Measurements from ENCODE around the gene PLEKHF1.
"Not testable (repeated sequence)": the region's sequence is repeated elsewhere in the genome, so short reads cannot be mapped to it uniquely, and the experiment has no call there.

PLEKHF1 gene

DNA sequence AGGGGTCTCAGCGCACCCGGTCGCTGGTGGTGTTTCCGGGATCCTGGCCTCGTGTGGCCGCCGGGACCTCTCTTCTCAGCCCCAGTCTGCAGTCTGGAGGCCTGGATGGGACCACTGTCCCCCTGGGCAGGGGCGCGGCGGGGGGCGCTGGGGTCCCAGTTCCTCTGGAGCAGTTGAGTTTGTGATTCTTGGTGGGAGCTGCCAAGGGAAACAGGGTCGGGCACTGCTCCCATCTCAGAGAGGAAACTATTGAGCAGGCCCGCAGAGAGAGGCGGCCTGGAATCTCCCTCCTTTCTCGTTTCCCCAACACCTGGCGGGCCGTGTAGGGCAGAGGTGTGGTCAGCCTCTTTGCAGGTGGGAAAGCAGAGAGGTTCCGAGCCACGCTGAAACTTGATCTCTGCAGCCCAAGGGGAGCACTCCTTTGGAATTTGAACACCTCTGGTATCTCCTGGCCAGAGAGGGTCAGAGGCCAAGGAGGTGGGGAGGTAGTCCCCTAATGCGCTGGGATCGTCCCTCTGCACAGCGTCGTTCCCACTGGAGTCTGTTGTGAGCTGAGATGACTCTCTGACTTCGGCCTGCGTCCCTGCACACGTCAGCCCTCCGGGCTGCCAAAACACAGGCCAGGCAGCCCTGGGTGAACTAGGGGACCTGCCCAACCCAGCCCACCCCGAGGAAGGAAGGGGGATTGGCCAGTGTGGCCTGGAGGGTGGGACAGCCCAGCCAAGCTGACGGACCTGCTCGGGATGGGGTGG lies 741 bp downstream of the PLEKHF1 start:
- peak; percentile 66 for DNase-seq

GRCh38 chr19:29666578-29667386 lies 1.5 kb downstream of the PLEKHF1 start:
- DNase-seq = peak; percentile 90

DNA sequence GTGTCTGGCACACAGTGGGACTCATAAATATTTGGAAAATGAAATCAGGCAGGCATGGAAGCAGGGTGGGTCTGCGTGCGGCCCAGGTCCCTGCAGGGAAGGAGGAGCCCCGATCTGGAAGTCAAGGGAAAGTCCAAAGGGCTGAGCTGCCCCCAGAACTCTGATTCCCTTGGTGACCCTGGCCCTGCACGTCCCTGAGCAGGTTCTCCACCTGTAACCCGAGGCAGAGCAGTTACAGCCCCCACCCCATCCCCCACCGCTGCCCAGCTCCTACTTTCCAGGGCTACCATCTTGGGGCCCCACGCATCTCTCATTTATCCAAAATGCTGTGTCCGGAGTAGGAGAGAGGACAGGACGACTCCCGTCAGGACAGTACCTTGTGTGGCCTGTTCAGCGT lies 2.1 kb downstream of the PLEKHF1 start:
- DNase-seq = no peak

- no peak for DNase-seq
Measured at GRCh38 chr19:29667901-29668341, 2.7 kb downstream of the PLEKHF1 start.

- DNase-seq = no peak
Measured at GRCh38 chr19:29668746-29669609, 3.7 kb downstream of the PLEKHF1 start.

GRCh38 chr19:29670255-29670654 lies 5.0 kb downstream of the PLEKHF1 start:
- DNase-seq = no peak

DNA sequence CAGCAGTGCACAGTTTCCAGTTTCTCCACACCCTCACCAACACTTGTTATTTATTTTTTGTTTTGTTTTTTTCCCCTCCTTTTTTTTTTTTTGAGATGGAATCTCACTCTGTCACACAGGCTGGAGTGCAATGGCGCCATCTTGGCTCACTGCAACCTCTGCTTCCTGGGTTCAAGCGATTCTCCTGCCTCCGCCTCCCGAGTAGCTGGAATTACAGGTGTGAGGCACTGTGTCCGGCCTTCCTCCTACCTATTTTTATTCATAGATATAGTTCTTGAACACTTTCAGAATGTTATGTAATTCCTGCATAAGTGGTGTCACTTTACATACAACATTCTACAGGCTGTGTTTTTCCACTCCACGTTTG lies 5.7 kb downstream of the PLEKHF1 start:
- not testable (repeated sequence) for DNase-seq

DNA sequence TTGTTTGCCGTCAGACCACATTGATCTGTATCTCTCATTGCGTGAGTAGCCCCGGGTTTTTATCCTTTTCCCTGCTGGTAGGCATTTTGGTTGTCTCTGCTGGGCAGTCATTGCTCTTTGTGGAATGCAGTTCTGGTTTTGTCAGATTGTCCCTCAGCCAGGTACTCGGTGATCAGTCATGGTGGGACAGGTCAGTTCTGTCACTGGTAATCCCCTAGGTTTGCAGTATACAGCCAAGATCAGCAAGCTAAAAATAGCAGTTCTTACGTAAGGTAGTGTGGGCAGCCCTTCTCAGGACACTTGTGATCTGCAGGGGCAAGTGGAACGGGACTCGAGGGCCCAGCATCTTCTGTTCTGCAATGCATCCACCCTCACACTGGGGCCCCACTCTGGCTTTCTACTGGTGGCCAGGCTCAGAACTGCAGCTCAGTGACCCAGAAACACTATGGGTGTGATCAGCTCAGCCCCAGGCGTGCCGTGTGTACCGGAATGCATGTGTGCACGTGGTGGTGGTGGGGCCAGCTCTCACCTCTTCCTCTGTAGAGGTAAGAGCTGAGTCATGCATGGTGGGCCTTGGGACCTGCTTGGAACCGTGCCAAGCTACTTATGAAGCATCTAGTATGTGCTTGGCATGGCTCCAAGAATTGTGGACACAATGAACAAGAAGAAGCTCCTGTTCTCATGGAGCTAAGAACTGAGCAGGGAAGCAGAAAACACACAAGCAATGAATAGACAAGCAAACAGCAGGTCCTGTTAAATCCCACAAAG lies 6.3 kb downstream of the PLEKHF1 start:
- no peak for DNase-seq

DNA sequence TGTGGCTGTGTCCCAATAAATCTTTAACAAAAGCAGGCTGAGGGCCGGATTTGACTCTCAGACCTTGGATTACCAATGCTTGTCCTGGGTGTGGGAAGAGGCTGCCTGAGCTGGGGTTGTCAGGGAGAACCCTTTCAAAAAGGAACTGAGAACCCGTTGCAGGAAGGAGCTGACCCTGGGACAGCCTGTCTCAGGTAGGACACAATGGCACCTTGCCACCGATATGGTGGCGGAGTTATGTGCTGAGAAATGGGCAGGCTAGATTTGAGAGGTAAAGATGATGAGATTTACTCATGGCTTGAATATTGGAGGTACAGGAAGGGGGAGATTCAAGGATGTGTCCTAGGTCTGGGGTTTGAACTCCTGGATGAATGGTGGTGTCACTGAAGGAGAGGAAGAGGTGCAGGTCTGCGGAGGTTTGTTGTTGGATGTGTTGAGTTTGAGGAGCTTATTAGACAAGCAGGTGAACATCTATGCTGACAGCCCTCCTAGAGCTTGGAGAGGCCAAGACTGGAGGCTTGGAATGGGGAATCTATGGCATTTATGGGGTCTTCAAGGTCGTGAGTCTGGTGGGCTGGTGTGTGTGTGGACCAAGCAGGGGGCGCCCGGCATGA lies 7.2 kb downstream of the PLEKHF1 start:
- no peak for DNase-seq

DNA sequence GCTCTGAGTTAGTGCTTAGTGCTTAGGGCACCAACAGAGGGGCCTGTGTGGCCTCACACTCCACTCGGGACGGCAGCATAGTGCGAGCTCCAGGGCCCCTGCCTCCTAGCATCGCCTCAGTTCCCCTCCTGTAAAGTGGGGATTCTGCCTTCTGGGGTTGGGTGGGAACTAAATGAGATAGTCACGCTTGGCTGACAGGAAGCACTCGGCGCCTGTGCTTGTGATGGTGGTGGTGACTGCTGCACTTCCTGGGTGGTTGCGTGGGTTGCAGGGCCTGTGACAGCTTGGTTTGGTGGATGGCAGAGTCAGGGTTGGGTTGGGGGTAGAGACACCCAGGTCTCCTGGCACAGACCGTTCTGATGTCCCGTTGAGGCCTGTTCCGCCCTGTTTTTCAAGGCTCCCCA lies 7.7 kb downstream of the PLEKHF1 start:
- no peak for DNase-seq

- no peak for DNase-seq
Measured at GRCh38 chr19:29673451-29674371, 8.4 kb downstream of the PLEKHF1 start.

DNA sequence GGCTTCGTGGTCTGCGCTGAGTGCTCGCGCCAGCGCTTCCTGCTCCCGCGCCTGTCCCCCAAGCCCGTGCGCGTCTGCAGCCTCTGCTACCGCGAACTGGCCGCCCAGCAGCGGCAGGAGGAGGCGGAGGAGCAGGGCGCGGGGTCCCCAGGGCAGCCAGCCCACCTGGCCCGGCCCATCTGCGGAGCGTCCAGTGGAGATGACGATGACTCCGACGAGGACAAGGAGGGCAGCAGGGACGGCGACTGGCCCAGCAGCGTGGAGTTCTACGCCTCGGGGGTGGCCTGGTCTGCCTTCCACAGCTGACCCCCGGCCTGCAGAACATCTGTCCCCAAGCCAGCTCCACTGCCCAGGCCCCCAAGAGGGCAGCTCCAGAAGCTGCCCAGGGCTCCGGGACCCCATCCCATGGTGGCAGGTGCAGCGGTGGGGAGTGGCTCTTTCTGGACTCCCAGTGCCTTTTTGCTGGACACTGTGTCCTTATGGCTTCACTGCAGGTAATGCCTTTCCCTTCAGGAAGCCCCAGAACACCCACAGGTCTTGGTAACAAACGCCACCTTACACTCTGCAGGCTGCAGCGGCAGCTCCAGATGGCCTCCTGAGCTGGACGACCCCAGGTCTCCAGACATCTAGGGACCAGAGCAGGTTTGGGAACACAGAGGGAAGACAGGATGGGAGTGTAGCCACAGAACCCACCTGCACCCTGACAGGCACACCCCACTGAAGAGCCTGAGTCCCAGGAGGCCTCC lies 9.3 kb downstream of the PLEKHF1 start:
- no peak for DNase-seq

DNA sequence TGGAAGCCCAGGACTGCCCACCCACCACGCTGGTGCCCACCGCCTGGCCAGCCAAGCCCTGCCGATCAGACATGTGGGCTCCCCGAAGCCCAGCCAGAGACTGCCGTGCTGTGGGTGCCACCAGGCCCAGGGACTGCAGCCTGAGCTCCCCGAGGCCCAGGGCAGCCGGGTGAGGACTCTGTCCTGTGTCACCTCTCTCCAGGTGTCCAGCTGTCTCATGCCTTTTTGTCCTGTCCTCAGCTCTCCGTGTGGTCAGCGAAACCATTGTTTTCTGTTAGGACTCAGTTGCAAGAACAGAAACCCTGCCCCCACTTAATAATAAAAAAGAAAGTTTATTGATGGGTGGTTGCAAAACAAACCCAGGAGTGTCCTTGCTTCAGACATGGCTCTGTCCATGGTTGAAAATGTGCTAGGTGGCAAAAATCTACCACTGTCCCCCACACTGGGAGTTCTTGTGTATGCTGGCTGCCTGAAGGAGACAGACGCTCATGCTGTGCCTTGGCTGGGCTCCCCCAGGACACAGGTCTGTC lies 9.9 kb downstream of the PLEKHF1 start:
- no peak for DNase-seq

- DNase-seq = no peak
Measured at GRCh38 chr19:29675650-29676186, 10.5 kb downstream of the PLEKHF1 start.

GRCh38 chr19:29676586-29676985 lies 11.3 kb downstream of the PLEKHF1 start:
- DNase-seq = no peak

- no peak for DNase-seq
Measured at GRCh38 chr19:29677001-29677817, 11.9 kb downstream of the PLEKHF1 start.

DNA sequence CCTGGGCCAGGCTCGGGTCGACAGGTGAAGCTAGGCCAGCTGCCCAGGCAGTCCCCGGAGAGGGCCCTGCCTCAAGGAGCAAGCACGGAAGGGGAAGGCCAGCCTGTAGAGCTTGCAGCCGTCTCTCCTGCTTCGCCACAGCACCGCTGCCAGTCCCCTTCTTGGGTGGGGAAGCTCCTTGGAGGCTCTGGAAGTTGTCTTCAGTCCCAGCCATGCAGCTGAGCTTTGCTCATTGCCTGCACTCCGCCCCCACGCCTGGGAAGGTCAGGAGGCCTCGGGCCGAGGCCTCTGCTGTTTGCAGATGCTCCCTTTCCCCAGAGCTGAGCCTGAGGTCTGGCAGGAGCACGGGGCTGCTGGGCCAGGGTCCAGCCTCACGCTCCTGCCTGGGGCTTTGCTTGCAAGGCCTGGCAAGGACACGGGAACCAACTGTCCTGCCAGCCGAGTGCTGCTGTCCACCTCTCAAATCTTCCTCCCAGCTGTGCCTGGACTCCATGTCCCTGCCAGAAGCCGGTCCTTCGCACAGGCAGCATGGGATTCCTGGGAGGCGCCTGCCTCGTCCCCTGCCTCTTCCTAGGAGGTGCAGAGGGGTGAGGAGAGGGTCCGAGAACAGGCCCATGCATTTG lies 13.3 kb downstream of the PLEKHF1 start:
- DNase-seq = peak; percentile 71

DNA sequence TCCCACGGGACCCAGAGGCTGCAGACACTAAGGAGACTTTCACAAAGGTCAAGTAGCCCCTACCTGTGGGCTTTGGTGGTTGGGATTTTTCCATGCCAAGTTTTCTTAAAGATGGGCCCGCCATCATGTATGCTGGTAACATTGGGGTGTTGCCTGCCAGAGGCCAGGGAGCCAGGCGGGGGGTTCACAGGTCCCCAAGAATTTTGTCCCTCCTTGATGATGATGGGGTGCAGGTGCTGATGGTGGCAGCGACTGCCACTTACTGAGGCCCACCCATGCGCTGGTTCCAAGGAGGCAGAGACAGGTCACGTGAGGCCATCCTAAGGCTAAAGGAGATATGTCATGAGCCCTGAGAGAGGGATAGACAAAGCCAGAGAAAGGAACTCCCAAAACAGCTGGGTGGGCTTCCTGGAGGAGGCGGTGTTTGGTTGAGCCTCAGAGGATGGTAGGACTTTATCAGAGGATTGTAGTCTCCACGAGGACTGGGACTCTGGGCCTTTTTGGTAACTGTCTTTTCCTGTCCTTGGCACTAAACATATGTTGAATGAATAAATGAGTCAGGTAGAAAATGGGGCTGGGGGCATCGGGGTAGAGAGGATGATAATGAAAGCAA lies 14.4 kb downstream of the PLEKHF1 start:
- no peak for DNase-seq
